ENCODE data around the gene CNTNAP2. TPM values are rescaled to one million over a fixed set of nuclear protein-coding genes. Genes with fewer than 3 reads are reported as not detected.

CNTNAP2 gene
- total and polyA plus RNA-seq, 2 of the 13 experiments (the other 11 are each of a cell fraction or from before 2014, with no cell fraction given) = 0.40 to 0.42 TPM

DNA sequence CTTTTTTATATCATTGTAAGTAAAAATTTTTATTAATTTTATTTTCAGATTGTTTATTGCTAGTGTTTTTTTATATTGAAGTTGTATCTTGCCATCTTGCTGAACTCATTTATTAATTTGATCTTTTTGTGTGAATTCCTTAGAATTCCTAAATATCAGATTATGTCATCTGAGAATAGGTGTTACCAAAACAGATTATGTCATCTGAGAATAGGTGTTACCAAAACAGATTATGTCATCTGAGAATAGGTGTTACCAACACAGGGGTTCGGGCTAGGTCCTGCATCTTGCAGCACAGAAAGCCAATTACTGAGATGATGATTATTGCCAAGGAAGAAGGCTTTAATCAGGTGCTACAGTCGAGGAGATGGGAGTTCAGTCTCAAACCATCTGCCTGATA lies 383.4 kb downstream of the CNTNAP2 start:
- in situ Hi-C loops (cut with HindIII; ENCODE audit: extremely low pct_ligation_motif_present, low pct_unique_long_range_greater_than_20kb) = no loop called here
- intact Hi-C loops (cut with micrococcal nuclease; ENCODE audit: unreplicated experiment) = no loop called here

DNA sequence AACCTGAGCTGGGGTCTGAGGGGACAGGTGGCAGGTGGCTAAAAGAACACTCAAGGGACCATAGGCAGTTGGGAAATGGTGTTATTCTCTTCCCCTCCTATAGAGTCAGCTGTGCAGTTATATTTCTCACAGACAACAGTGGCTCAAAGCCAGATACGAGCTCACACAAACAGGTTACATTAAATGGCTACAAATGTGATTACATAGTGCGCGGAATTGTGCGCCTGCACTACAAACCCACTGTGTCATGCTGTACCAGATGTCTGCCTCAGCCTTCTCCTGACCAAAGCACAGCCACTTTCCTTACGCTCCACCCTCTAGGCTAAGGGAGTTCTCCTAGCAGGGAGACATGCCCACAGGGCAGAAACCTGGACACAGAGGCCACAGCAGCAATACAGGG lies 387.2 kb downstream of the CNTNAP2 start:
- no peaks in the 10 kb centered on the region for H3K79me2 ChIP-seq (ENCODE audit: insufficient read depth, low read length)
- DNase-seq (ENCODE audit: low spot score) (no peak), ATAC-seq (no peak), FAIRE-seq (no peak)
- H3K9ac ChIP-seq (ENCODE audit: insufficient read depth, low read depth, low read length) = no peak overlapping the region
- ChIA-PET POLR2A (no interaction called here), CTCF (ENCODE audit: low intra/inter-chr PET ratio, low total read pairs) (no interaction called here)
- no peak overlapping the region for H3K4me2 ChIP-seq (ENCODE audit: low read depth, low read length)
- 73% methylated on average over 4 of the region's 5 CpGs for WGBS (ENCODE audit: low lambda C conversion rate)
- H4K20me1 ChIP-seq (ENCODE audit: insufficient read depth, low read length) = no peaks in the 10 kb centered on the region
- no peak overlapping the region for H3K27ac ChIP-seq (ENCODE audit: extremely low read length, insufficient read depth, low read length)
- H3K36me3 ChIP-seq (replicated peaks in 1 of 2; ENCODE audit: control insufficient read depth in 1 of 2, insufficient read depth in 2 of 2, low read length in 2 of 2) = no peaks in the 10 kb centered on the region
- no TSS peak for BruUV-seq (replicated peaks)
- in situ Hi-C loops (cut with HindIII; ENCODE audit: extremely low pct_ligation_motif_present, low pct_unique_long_range_greater_than_20kb) = no loop called here
- no peak overlapping the region for H3K4me3 ChIP-seq (replicated peaks in 1 of 3; ENCODE audit: insufficient read depth in 1 of 3, low read depth in 2 of 3, low read length in 3 of 3)
- no peaks in the 10 kb centered on the region for H3K4me1 ChIP-seq (ENCODE audit: insufficient read depth, low read length)
- H2AFZ ChIP-seq (ENCODE audit: low read length) = no peak overlapping the region
- intact Hi-C loops (cut with micrococcal nuclease; ENCODE audit: unreplicated experiment) = no loop called here
- H3K27me3 ChIP-seq (ENCODE audit: control insufficient read depth in 1 of 2, insufficient read depth in 2 of 2, low read length in 2 of 2) = no peaks in the 10 kb centered on the region
- TF ChIP-seq SMC3 (IDR thresholded peaks at IDR 0.05; ENCODE audit: low read length) (no peak), ZNF251 (CRISPR knock-in tag; IDR thresholded peaks at IDR 0.05) (no peak), ELF3 (CRISPR knock-in tag; IDR thresholded peaks at IDR 0.05) (no peak)
- TF ChIP-seq, protein P1, sequence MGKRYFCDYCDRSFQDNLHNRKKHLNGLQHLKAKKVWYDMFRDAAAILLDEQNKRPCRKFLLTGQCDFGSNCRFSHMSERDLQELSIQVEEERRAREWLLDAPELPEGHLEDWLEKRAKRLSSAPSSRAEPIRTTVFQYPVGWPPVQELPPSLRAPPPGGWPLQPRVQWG (CRISPR knock-in tag; IDR thresholded peaks at IDR 0.05; ENCODE audit: borderline replicate concordance, low read depth) = no peak
- H3K9me3 ChIP-seq (ENCODE audit: low read length) = peaks cover 91% of the 10 kb centered on the region

More for the DNA sequence above, 383.4 kb downstream of the CNTNAP2 start:
- CTCF ChIA-PET (ENCODE audit: low intra/inter-chr PET ratio, low total read pairs) = no interaction called here
- no peak for FAIRE-seq
- no TSS peak for BruUV-seq (replicated peaks)
- no peak for ATAC-seq
- H4K20me1 ChIP-seq (ENCODE audit: insufficient read depth, low read length) = no peaks in the 10 kb centered on the region
- POLR2A ChIA-PET = no interaction called here
- TF ChIP-seq ATF7 (IDR thresholded peaks at IDR 0.05) (peak; percentile 67), ATF7 (CRISPR knock-in tag; IDR thresholded peaks at IDR 0.05) (no peak), ZNF451 (CRISPR knock-in tag; IDR thresholded peaks at IDR 0.05) (no peak)
- H3K79me2 ChIP-seq (ENCODE audit: insufficient read depth, low read length) = no peaks in the 10 kb centered on the region
- H3K4me2 ChIP-seq (ENCODE audit: low read depth, low read length) = no peak overlapping the region
- H2AFZ ChIP-seq (ENCODE audit: low read length) = no peak overlapping the region
- H3K4me1 ChIP-seq (ENCODE audit: insufficient read depth, low read length) = no peaks in the 10 kb centered on the region
- DNase-seq (ENCODE audit: low spot score) = no peak
- no peak overlapping the region for H3K27ac ChIP-seq (ENCODE audit: extremely low read length, insufficient read depth, low read length)
- WGBS (ENCODE audit: low lambda C conversion rate) = 0% methylated on average over 2 of the region's 2 CpGs
- no peak overlapping the region for H3K4me3 ChIP-seq (replicated peaks in 1 of 3; ENCODE audit: insufficient read depth in 1 of 3, low read depth in 2 of 3, low read length in 3 of 3)
- no peaks in the 10 kb centered on the region for H3K27me3 ChIP-seq (ENCODE audit: control insufficient read depth in 1 of 2, insufficient read depth in 2 of 2, low read length in 2 of 2)
- no peaks in the 10 kb centered on the region for H3K36me3 ChIP-seq (replicated peaks in 1 of 2; ENCODE audit: control insufficient read depth in 1 of 2, insufficient read depth in 2 of 2, low read length in 2 of 2)
- H3K9me3 ChIP-seq (ENCODE audit: low read length) = peaks cover 83% of the 10 kb centered on the region
- H3K9ac ChIP-seq (ENCODE audit: insufficient read depth, low read depth, low read length) = no peak overlapping the region
